HG02970 (cell line): ENCODE measurements around the gene PIBF1.
"Not testable (repeated sequence)": the region's sequence is repeated elsewhere in the genome, so short reads cannot be mapped to it uniquely, and the experiment has no call there.

ENCODE experiments used
- ATAC-seq: cut with Tn5 transposase; IDR thresholded peaks from one replicate; pipeline ENCODE4 v1.9.1; 2021; ENCODE audit warnings: mild to moderate bottlenecking, moderate library complexity, moderate number of reproducible peaks; ENCODE audit not compliant: unreplicated experiment, low FRiP score

PIBF1 gene

DNA sequence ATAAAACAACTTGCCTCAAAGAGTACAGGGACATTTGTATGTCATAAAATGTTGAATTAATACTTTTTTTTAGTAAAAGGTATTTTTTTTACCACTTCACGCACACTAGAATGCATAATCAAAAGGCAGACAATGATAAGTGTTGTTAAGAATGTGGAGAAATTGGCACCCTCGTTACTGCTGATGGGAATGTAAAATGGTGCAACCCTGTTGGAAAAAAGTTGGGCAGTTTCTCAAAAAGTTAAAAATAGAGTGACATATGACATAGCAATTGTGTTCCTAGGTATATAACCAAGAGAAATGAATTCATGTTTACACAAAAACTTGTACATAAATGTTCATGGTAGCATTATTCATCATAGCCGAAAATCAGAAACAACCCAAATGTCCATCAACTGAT, 109.5 kb downstream of the PIBF1 start:
- no peak for ATAC-seq

DNA sequence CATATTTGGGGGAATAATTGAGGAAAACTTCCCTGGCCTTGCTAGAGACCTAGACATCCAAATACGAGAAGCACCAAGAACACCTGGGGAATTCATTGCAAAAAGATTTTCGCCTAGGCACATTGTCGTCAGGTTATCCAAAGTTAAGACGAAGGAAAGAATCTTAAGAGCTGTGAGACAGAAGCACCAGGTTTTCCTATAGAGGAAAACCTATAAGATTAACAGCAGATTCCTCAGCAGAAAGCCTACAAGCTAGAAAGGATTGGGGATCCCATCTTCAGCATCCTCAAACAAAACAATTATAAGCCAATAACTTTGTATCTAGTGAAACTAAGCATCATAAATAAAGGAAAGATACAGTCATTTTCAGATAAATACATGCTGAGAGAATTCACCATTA, 114.9 kb downstream of the PIBF1 start:
- no peak for ATAC-seq

DNA sequence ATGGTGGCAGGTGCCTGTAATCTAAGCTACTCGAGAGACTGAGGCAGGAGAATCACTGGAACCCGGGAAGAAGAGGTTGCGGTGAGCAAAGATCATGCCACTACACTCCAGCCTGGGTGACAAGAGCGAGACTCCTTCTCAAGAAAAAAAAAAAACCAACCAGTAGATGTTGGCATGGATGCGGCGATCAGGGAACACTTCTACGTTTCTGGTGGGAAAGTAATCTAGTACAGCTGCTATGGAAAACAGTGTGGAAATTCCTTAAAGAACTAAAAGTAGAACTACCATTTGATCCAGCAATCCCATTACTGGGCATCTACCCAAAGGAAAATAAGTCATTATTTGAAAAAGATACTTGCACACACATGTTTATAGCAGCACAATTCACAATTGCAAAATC, 119.6 kb downstream of the PIBF1 start:
- ATAC-seq = not testable (repeated sequence)

DNA sequence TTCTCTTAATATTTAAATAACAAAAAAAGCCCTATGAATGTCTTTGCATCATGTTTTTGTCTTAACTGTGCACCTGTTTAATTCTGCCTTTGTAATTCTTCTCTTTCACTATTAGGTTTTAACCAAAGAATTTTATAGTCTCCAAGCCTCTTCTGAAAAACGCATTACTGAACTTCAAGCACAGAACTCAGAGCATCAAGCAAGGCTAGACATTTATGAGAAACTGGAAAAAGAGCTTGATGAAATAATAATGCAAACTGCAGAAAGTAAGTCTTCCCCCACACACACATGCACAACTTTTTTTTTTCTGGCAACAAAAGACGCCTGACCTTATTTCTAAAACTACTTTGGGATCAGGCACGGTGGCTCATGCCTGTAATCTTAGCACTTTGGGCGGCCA, 126.5 kb downstream of the PIBF1 start:
- no peak for ATAC-seq

DNA sequence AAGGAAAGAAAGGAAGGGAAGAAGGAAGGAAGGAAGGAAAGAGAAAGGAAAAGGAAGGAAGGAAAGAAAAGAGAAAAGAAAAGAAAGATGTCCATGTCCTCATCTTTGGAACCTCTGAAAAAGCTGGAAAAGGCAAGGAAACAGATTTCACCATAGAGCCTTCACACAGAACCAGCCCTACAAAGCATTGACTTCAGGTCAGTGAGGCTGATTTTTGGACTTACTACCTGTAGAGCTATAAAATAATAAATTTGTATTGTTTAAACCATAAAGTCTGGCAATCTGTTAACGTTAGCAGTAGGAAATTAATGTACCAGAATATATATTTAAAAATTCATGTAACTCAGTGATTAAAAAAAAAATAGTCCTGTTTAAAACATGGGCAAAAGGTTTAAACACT, 130.0 kb downstream of the PIBF1 start:
- no peak for ATAC-seq

DNA sequence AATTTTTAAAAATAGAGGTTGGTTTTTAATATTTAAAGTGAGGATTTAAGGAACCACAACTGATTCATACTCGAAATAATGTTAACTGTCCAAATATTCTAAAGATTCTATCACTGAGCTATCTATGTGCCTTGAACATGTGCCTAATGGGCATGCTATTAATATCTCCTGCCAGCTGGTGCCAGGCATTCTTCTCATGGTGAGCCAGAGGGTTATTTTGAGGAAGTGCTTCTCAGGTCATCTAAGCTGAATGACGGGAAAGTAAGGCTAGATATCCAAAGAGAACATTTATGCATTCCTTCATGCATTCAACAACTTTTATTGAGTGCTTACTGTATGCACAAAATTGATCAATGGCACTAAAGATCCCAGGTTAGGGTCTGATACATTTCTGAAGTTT, 138.2 kb downstream of the PIBF1 start:
- ATAC-seq = no peak

DNA sequence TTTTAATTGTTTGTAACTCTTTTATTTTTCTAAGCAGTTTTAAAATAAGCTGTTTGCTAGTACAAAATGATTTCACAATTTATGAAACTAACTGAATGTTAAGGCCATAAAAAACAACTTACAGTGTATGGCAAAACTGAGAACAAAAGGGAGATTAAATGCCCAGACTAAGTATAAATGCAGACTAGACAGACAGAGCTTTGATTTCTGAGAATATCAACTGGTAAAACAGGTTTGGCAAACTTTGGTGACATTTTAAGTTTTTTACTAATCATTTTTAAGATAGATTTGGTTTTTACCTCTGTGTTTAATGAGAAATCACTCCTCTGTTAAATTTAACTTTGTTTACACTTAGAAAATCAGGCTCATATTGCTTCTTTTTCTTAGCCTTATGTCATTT, 149.4 kb downstream of the PIBF1 start:
- ATAC-seq = no peak

DNA sequence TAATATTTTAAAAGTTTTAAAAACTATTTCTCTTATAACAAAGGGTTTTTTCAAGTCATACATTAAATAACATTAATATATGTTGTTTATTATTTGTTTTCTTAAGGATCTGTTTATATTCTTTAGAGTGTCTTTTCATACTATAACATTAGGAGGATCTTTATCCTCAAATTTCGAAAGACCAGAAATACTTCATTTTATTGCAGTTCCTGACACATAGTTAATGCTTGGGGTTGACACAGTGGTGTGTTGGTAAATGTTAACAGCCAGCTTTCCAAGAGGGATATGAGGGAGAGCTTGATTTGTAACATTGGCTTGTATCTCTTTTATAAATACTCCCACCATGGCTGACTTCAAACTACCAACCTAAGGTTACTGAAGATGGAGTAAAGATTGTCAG, 150.3 kb downstream of the PIBF1 start:
- ATAC-seq = no peak

DNA sequence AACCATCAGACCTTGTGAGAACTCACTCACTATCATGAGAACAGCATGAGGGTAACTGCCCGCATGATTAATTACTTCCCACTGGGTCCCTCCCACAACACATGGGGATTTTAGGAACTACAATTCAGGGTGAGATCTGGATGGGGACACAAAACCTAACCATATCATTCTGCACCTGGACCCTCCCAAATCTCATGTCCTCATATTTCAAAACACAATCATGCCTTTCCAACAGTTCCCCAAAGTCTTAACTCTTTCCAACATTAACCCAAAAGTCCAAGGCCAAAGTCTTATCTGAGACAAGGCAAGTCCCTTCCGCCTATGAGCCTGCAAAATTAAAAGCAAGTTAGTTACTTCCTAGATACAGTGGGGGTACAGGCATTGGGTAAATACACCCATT, 164.3 kb downstream of the PIBF1 start:
- not testable (repeated sequence) for ATAC-seq

DNA sequence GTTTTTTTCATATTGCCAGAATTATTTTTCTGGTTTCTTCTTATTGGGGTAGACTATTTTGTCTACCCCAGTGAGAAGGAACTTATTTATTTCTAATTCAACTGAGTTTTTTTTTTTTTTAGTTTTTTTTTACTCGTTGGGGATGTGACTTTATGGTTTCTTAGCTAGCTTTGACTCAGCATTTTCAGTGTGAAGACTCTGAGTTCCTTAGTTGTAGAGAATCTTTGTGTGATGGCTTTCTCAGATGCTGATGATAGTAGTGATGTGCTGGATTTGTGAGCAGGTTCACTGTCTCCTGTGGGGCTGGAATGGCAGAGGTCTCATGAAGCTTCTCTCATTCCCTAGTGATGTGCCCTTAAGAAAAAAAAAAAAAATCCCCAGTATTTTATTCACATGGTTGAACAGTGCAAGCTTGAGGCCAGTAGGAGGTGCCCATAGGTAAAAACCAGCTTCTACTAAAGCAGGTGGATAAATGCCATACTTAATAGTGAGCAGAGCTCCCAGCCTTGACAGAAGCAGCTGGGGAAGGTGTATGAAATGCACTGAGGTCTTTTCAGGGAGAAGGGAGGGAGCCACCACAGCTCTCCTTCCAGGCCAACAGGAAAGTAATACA, 170.7 kb downstream of the PIBF1 start:
- no peak for ATAC-seq

DNA sequence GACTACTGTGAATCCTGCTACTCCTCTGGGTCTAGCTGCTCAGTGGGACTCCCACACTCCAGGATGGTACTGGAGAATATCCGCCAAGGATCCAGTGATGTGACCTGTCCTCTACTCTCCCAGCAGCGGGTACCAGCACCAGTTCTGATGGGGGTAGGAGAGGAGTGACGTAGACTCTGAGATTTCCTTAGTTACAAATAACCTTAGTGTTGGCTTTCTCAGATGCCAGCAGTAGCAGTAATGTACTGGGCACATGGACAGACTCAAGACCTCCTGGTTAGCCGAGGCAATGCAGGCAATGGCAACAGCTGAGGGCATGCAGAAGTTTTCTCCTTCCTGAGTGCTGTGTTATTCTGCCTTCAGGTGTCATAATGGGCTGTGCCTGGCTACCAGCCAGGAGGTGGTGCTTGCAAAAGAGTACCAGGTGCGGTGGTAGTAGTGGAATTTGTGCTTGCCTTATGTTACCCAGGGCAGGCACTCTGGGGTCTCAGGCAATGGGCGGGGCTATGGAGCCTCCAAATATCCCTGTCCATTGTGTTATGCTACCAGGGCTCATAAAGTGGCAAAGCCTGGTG, 171.5 kb downstream of the PIBF1 start:
- ATAC-seq = no peak

DNA sequence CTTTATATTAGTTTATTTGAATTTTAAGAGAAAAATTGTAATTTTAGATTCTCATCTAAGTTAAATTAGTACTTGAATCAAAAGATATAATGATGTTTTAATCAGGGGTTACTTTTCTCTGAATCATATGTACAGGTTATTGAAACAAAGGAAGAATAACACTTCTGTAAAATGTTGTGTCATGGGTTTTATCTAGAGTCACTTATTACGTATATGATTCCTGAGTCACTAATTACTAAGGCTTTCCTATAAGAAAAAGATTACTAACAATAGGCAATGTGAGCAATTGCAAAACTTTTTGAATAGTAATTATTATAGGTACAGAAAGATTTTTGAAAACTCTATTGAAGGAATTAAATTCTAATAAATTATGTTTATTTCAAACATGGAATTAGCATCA, 177.7 kb downstream of the PIBF1 start:
- ATAC-seq = no peak

DNA sequence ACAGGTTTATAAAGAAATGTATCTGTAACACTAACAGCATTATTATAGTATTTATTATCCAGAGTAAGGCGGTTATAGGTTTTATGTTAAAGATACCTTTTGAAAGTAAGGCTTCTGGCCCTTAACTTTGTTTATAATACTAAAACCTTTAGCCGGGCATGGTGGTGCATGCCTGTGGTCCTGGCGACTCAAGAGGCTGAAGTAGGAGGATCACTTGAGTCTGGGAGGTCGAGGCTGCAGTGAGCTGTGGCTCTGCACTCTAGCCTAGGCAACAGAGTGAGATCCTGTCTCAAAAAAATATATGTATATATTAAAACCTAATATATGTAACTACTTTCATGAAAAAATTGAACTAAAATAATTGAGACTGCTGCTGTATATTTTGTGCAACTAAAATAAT, 178.2 kb downstream of the PIBF1 start:
- no peak for ATAC-seq

DNA sequence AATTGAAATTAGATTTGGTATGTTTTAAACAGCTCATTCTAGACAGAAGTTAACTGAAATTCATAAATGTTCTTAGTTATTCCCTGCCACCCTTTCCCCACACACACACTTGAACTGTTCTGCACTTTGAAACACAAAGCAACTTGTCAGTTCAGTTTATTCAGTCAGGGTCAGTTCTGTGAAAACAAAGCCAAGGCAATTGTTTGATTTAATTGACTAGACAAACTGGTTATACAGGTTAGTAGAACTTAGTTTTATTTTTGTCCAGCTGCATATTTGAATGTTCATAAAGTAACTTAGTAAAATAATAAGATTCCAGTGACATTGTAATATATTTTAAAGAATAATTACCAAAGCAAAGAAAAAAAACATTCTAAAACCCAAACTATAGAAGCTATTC, 178.6 kb downstream of the PIBF1 start:
- ATAC-seq = no peak

DNA sequence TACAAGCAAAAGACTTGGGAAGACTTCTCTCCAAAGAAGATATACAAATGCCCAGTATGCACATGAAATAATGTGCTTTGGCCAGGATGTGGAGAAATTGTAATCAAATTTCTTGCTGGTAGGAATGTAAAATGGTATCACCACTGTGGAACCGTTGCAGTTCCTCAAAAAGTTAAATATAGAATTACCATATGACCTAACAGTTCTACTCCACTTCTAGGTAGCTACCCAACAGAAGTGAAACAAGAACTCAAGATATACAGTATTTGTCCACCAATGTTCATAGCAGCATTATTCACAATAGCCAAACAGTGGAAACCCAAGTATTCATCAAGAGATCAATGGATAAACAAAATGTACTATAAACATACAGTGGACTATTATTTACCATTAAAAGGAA, 181.8 kb downstream of the PIBF1 start:
- no peak for ATAC-seq

DNA sequence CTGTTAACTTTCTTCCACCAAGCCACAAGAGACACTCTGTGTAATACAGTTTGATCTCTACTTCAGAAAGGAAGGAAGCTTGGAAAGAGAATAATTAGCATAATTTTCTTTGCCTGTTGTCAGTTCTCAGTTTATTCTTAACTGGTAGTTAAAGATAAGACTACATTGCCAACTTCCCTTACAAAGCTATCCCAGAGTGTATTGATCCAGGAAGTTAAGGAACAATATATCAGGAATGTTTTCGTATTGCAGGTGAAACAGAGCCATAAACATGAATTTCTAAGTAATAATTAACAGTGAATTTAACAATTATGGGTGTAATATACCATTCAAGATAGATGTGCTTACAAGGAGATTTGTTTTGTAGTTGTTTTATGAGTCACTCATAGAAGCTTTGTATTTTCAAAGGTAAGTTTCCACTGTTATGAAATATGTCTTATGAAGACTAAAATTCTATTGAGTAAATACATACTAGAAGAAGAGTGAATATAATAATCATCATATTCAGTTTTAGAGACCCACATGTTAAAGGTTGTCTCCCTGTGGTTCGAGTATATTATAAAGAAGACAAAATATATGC, 188.5 kb downstream of the PIBF1 start:
- no peak for ATAC-seq

DNA sequence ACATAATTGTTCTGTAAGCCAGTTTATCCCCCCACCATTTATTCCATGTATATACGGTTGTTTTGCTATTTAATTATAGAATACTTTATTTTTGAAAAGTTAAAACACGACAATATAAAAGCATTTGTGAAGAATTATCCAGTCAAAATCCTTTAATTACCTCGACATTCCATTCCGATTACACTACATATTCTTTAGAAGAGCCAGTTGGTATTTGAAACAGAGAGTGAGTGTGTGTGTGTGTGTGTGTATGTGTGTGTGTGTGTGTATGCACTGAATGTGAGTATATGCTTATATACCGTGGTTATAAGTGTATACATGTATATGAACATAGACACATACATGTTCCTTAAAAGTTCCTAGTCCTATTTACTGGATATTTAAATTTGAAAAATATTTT, 189.0 kb downstream of the PIBF1 start:
- ATAC-seq = no peak

DNA sequence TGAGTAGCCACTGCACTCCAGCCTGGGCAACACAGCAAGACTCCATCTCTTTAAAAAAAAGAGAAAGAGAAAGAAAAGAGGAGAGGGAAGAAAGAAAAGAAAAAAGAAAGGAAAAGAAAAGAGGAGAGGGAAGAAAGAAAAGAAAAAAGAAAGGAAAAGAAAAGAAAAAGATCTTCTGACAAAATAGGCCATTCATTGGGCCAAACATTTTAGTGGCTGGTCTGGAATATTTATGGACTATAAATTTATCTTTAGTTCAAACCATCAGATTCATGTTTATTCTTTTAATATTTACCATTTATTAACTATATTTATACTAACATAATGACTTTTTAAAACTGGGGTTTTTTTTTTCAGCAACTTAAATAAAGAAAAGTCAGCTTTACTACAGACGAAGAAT, 191.3 kb downstream of the PIBF1 start:
- ATAC-seq = no peak

DNA sequence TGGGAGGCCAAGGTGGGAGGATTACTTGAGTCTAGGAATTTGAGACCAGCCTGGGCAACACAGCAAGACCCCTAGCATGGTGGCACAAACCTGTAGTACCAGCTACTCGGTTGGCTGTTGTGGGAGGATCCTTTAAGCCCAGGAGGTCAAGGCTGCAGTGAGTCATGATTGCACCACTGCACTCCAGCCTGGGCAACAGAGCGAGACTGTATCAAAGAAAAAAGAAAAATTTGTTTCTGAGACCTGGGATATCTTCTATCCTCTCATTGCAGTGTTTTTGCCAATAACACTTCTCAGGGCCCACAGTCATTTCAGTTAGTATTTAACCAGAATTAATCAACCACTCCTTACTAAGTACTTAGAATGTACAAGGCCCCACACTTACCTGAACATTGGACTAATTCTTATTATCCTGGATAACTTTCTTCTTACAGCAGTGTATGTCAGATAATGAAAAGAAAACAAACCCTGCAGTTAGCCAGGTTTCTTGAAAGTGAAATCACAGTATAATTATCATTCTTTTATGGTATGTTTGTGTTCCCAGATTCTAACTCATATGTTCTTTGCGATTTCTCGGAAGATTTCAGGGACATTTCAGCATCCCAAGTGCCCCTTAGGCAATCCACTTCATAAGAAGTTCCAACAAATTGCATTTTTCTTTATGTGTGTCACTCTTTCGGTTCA, 201.3 kb downstream of the PIBF1 start:
- no peak for ATAC-seq

DNA sequence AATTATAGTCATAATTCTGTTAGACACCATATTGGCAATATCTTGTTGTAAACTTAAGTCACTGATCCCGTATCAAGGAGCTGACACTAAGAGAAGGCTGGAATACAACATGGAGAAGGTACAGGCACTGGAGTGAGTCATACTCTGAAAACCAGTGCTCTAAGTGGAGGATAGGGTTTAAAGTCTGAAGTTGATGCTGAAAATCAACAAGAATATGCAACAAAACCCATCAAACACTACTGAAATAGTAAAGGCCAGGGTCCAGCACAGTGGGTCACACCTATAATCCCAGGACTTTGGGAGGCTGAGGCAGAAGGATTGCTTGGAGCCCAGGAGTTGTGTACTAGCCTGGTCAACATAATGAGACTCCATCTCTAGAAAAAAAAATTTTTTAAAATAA, 203.7 kb downstream of the PIBF1 start:
- ATAC-seq = no peak

DNA sequence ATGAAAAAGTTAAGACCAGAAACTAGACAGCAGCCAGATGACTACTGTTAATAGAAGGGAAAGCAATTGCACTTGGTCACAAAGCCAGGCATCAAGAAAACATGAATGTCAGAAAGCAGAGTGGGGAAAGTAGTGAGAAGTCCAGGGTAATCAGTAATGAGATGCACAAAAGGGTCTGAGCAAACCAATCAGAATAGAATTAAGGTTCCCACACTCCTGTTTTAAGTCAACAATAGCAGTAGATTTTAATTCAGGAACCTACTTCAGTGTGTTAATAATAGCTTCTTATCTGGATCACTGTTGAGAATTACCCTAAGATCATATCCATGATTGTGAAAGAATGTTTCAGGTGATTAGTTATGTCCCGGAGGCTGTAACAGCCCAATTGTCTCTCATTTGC, 204.3 kb downstream of the PIBF1 start:
- no peak for ATAC-seq

DNA sequence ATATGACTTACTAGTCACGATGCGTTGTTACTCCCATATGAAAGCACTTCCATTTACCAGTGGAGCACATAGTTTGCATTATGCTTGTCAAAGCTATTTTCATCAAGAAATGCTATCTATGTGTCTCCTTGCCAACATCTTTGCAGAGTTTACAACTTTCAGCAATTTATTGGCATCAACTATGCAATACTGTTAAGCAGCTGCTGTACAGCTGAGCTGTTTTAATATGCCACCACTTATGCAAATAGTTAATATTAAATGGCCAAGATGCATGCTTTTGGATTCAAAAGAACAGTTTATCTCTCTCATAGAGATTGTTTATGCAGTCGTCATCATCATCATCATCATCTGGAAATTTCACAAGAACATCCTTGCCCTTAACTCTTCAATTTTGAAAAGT, 209.0 kb downstream of the PIBF1 start:
- no peak for ATAC-seq
